Keratinocyte (primary cell): Measurements from ENCODE around the gene VAMP4. TPM values are rescaled to one million over a fixed set of nuclear protein-coding genes. Genes with fewer than 3 reads are reported as not detected.

Experiments used
- DNase-seq: peaks from one replicate; pipeline ENCODE4 v3.0.0-alpha.2; 2011; ENCODE audit warnings: low read depth, missing footprints, low spot score
- FAIRE-seq: peaks from 2 replicates; lab custom pipeline; 2011; peaks lifted over from hg19 to GRCh38; lab: Jason Lieb, UNC
- H2AFZ ChIP-seq: 2 replicates; pipeline ENCODE4 v1.6.0; 2012; ENCODE audit warnings: low read length, control low read depth, inconsistent platforms; ENCODE audit not compliant: control insufficient read depth
- H3K27ac ChIP-seq: 2 replicates; pipeline ENCODE4 v1.5.1; 2011; ENCODE audit warnings: low read length; ENCODE audit not compliant: control insufficient read depth, insufficient read depth
- H3K27me3 ChIP-seq: 3 replicates; pipeline ENCODE4 v1.6.0; 2011; ENCODE audit warnings: low read length; ENCODE audit not compliant: control insufficient read depth, insufficient read depth; ENCODE audit errors: extremely low read depth
- H3K36me3 ChIP-seq, 2 experiments: 2 replicates in 1 of 2; 3 replicates in 1 of 2; pipeline ENCODE4 v1.5.1; 2011; ENCODE audit warnings: low read length in 2 of 2, mild to moderate bottlenecking in 1 of 2; ENCODE audit not compliant: control insufficient read depth in 2 of 2, insufficient read depth in 2 of 2; ENCODE audit errors: extremely low read depth in 1 of 2
- H3K4me1 ChIP-seq: 3 replicates; pipeline ENCODE4 v1.5.1; 2011; ENCODE audit warnings: low read length; ENCODE audit not compliant: control insufficient read depth, insufficient read depth; ENCODE audit errors: extremely low read depth
- H3K4me2 ChIP-seq: 3 replicates; pipeline ENCODE4 v1.6.0; 2011; ENCODE audit warnings: low read depth, low read length; ENCODE audit not compliant: control insufficient read depth, insufficient read depth; ENCODE audit errors: extremely low read depth
- H3K4me3 ChIP-seq, 3 experiments: fragments of 200-600 bp in 1 of 3; sonication (generic) in 1 of 3; 2 replicates in 2 of 3; 3 replicates in 1 of 3; pipeline ENCODE4 v1.5.1; 2011 to 2016; ENCODE audit warnings: low read length in 3 of 3, mild to moderate bottlenecking in 3 of 3, control low read depth in 2 of 3, inconsistent platforms in 1 of 3, low read depth in 1 of 3, mixed read lengths in 1 of 3, mixed run types in 1 of 3, moderate library complexity in 1 of 3; ENCODE audit not compliant: control insufficient read depth in 2 of 3, insufficient read depth in 2 of 3; ENCODE audit errors: extremely low read depth in 1 of 3
- H3K79me2 ChIP-seq: 2 replicates; pipeline ENCODE4 v1.6.0; 2012; ENCODE audit warnings: low read length; ENCODE audit not compliant: control insufficient read depth, insufficient read depth
- H3K9ac ChIP-seq: 3 replicates; pipeline ENCODE4 v1.6.0; 2011; ENCODE audit warnings: low read length; ENCODE audit not compliant: control insufficient read depth, insufficient read depth; ENCODE audit errors: extremely low read depth
- H3K9me1 ChIP-seq: 3 replicates; pipeline ENCODE4 v1.6.0; 2011; ENCODE audit warnings: low read length; ENCODE audit not compliant: control insufficient read depth, insufficient read depth; ENCODE audit errors: extremely low read depth
- H3K9me3 ChIP-seq: 2 replicates; pipeline ENCODE4 v1.5.1; 2012; ENCODE audit warnings: low read depth, low read length; ENCODE audit not compliant: control insufficient read depth
- H4K20me1 ChIP-seq: 3 replicates; pipeline ENCODE4 v1.6.0; 2011; ENCODE audit warnings: low read length; ENCODE audit not compliant: control insufficient read depth, insufficient read depth; ENCODE audit errors: extremely low read depth
- EZH2 ChIP-seq: IDR thresholded peaks from one replicate; pipeline ENCODE4 v1.6.1; 2012; ENCODE audit warnings: inconsistent platforms, mild to moderate bottlenecking, low read length, moderate library complexity
- dilution Hi-C: fragments of 300-500 bp; cut with MboI; formaldehyde crosslinking; loops from one replicate; pipeline ENCODE4 v1.7.0; 2020; ENCODE audit warnings: low sequenced_read_pairs; ENCODE audit not compliant: extremely low pct_ligation_motif_present
- polyA plus RNA-seq, 5 experiments: library from polyadenylated mRNA; depleted of rRNA in 3 of 5; stranded (reverse) in 3 of 5; stranded (forward) in 1 of 5; unstranded in 1 of 5; fragments of >200 nt; gene quantifications; 1 replicate in 1 of 5; 2 replicates in 3 of 5; 3 replicates in 1 of 5; pipeline versions ENCODE4 v1.2.1 to v1.2.3, GENCODE V29; 2011 to 2012; ENCODE audit warnings: missing spikeins in 2 of 5, low read depth in 1 of 5, low replicate concordance in 1 of 5
- TF ChIP-seq, protein P1 (sequence below), 3 experiments: IDR thresholded peaks in 1 of 3; conservative IDR thresholded peaks in 1 of 3; optimal IDR thresholded peaks in 1 of 3; 2 replicates in 2 of 3; 3 replicates in 1 of 3; pipeline versions ENCODE3 to v1.5.1; 2011; ENCODE audit warnings: low read length in 3 of 3, mild to moderate bottlenecking in 3 of 3, moderate library complexity in 2 of 3, control low read depth in 1 of 3, inconsistent platforms in 1 of 3; ENCODE audit not compliant: insufficient read depth in 2 of 3; ENCODE audit errors: extremely low read depth in 1 of 3

VAMP4 gene
- polyA plus RNA-seq, 1 donor (not counting 4 experiments of a cell fraction or from before 2014, with no cell fraction given) = 12.7 TPM

GRCh38 chr1:171712341-171712740 is 29.5 kb downstream of the VAMP4 start:
- dilution Hi-C loops = no loop called here

GRCh38 chr1:171711643-171712042 is 30.2 kb downstream of the VAMP4 start:
- no peak for DNase-seq
- dilution Hi-C loops = no loop called here
- Histone ChIP-seq H3K27ac (no peak overlapping the region), H3K27me3 (no peaks in the 10 kb centered on the region), H4K20me1 (no peaks in the 10 kb centered on the region), H3K9me3 (no peaks in the 10 kb centered on the region), H3K36me3 (no peaks in the 10 kb centered on the region), H2AFZ (no peak overlapping the region), H3K4me3 (no peak overlapping the region), H3K9ac (no peak overlapping the region), H3K79me2 (no peaks in the 10 kb centered on the region), H3K4me2 (no peak overlapping the region), H3K4me1 (peaks cover 3% of the 10 kb centered on the region), H3K9me1 (no peaks in the 10 kb centered on the region)
- FAIRE-seq = no peak
- TF ChIP-seq, protein P1, sequence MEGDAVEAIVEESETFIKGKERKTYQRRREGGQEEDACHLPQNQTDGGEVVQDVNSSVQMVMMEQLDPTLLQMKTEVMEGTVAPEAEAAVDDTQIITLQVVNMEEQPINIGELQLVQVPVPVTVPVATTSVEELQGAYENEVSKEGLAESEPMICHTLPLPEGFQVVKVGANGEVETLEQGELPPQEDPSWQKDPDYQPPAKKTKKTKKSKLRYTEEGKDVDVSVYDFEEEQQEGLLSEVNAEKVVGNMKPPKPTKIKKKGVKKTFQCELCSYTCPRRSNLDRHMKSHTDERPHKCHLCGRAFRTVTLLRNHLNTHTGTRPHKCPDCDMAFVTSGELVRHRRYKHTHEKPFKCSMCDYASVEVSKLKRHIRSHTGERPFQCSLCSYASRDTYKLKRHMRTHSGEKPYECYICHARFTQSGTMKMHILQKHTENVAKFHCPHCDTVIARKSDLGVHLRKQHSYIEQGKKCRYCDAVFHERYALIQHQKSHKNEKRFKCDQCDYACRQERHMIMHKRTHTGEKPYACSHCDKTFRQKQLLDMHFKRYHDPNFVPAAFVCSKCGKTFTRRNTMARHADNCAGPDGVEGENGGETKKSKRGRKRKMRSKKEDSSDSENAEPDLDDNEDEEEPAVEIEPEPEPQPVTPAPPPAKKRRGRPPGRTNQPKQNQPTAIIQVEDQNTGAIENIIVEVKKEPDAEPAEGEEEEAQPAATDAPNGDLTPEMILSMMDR (optimal IDR thresholded peaks at IDR 0.05 in 1 of 3, IDR thresholded peaks at IDR 0.05 in 1 of 3, conservative IDR thresholded peaks at IDR 0.05 in 1 of 3; ENCODE audit: extremely low read depth in 1 of 3, insufficient read depth in 2 of 3, low read length in 3 of 3) = no peak
- TF ChIP-seq EZH2 = no peak

More at GRCh38 chr1:171712341-171712740, 29.5 kb downstream of the VAMP4 start:
- no peaks in the 10 kb centered on the region for H3K9me3 ChIP-seq
- H3K27ac ChIP-seq = no peak overlapping the region
- no peak overlapping the region for H3K4me2 ChIP-seq
- H2AFZ ChIP-seq = no peak overlapping the region
- peaks cover 10% of the 10 kb centered on the region for H3K4me1 ChIP-seq
- TF ChIP-seq EZH2 = no peak
- TF ChIP-seq, protein P1 (optimal IDR thresholded peaks at IDR 0.05 in 1 of 3, IDR thresholded peaks at IDR 0.05 in 1 of 3, conservative IDR thresholded peaks at IDR 0.05 in 1 of 3; ENCODE audit: extremely low read depth in 1 of 3, insufficient read depth in 2 of 3, low read length in 3 of 3) = no peak
- H3K4me3 ChIP-seq = no peak overlapping the region
- no peaks in the 10 kb centered on the region for H3K9me1 ChIP-seq
- FAIRE-seq (no peak), DNase-seq (no peak)
- H4K20me1 ChIP-seq = no peaks in the 10 kb centered on the region
- no peaks in the 10 kb centered on the region for H3K27me3 ChIP-seq
- no peaks in the 10 kb centered on the region for H3K36me3 ChIP-seq
- no peaks in the 10 kb centered on the region for H3K79me2 ChIP-seq
- no peak overlapping the region for H3K9ac ChIP-seq
